LNCAP (cell line): ENCODE results near the gene PRKD1.

Source experiments
- CTCF ChIP-seq: fragments of 450-650 bp; IDR thresholded peaks from 2 replicates; pipeline ENCODE4 v1.5.1; 2017; ENCODE audit warnings: mild to moderate bottlenecking

The PRKD1 gene

GRCh38 chr14:29630566-29631160 is 297.0 kb downstream of the PRKD1 start:
- no peak for TF ChIP-seq CTCF

GRCh38 chr14:29629839-29630238 is 297.8 kb downstream of the PRKD1 start:
- no peak for TF ChIP-seq CTCF

- no peak for TF ChIP-seq CTCF
These were observed 300.5 kb downstream of the PRKD1 start for GRCh38 chr14:29627137-29627536.

DNA sequence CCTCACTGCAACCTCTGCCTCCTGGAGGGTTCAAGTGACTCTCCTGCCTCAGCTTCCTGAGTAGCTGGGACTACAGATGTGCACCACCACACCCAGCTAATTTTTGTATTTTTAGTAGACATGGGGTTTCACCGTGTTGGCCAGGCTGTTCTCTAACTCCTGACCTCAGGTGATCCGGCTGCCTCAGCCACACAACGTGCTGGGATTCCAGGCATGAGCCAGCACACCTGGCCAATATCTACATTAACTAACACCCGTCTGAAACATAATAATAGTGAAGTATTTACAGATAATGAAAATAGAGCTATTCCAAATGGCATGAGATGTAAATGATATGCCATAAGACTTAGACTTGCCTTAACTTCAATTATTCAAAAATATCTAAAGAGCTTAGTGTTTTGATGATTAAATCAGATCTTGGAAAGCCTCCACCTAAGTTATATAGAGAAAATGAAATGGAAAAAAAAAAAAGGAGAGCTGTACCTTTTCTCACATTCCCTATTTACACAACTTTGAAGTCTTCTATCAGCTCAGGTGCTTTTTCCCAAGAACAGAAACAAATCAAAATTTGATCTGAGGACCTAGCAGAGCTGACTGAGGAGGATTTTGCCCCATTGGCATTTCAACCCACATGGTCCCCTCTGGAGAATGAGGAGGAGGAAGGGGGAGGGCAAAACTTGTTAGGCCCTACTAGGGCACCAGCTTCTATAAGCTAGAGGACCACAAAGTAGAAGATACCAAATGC is 309.2 kb downstream of the PRKD1 start:
- no peak for TF ChIP-seq CTCF

DNA sequence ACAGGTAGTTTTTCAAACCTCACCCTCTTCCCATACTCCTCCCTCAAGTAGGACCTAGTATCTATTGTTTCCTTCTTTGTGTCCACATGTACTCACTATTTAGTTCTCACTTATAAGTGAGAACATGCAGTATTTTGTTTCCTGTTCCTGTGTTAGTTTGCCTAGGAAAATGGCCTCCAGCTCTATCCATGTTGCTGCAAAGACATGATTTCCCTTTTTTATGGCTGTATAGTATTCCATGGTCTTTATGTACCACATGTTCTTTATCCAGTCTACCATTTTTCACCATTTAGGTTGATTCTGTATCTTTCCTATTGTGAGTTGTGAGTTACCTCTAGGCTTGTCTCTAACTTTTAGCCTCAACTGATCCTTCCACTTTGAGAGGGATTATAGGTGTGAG is 310.7 kb downstream of the PRKD1 start:
- no peak for TF ChIP-seq CTCF

DNA sequence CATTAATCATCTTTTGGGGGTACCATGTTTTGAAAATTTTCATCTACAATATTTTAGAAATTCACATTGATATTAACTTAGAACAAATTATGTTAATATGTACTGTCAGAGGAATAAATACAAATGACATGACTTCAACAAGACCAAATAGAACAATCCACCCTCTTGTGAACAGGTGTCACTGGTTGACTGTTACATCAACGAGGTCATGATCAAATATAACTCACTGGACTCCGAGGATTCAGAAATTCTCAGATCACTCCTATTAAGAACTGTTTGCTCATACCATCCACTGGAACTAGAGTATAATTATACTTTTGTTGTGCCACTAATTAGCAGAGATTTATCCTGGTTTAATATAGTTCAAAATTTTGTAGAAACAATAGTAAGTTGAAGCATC is 318.8 kb downstream of the PRKD1 start:
- no peak for TF ChIP-seq CTCF

GRCh38 chr14:29607169-29607568 is 320.5 kb downstream of the PRKD1 start:
- TF ChIP-seq CTCF = no peak
